Measurements from ENCODE around the gene TAF7L. TPM values are rescaled to one million over a fixed set of nuclear protein-coding genes. Genes with fewer than 3 reads are reported as not detected.
A peak's percentile ranks its signal among the peaks of the same experiment; 100 is the strongest.

The TAF7L gene
- total and polyA plus RNA-seq, 2 experiments from 2014 or later: 0.27 TPM; not detected in 1

- Histone ChIP-seq H3K4me3 (no peak overlapping the region), H3K9me3 (ENCODE audit: low read depth) (no peaks in the 10 kb centered on the region), H3K27ac (no peak overlapping the region), H3K36me3 (no peaks in the 10 kb centered on the region), H3K4me1 (ENCODE audit: low read depth) (no peaks in the 10 kb centered on the region), H3K27me3 (no peaks in the 10 kb centered on the region)
- DNase-seq (ENCODE audit: low read depth in 1 of 2, low spot score in 1 of 2): no peak
- TF ChIP-seq CTCF (IDR thresholded peaks at IDR 0.05; ENCODE audit: low read depth, low read length): no peak
Observed at GRCh38 chrX:101232316-101232715, 58.8 kb downstream of the TAF7L start.

- Histone ChIP-seq H3K27me3 (no peaks in the 10 kb centered on the region), H3K4me3 (no peak overlapping the region), H3K36me3 (no peaks in the 10 kb centered on the region), H3K9me3 (ENCODE audit: low read depth) (no peaks in the 10 kb centered on the region), H3K27ac (no peak overlapping the region), H3K4me1 (ENCODE audit: low read depth) (no peaks in the 10 kb centered on the region)
- TF ChIP-seq CTCF (IDR thresholded peaks at IDR 0.05; ENCODE audit: low read depth, low read length): no peak
- no peak for DNase-seq (ENCODE audit: low read depth in 1 of 2, low spot score in 1 of 2)
Observed at GRCh38 chrX:101231080-101231479, 60.1 kb downstream of the TAF7L start.

GRCh38 chrX:101230636-101231035 lies 60.5 kb downstream of the TAF7L start:
- no peak for DNase-seq (ENCODE audit: low read depth in 1 of 2, low spot score in 1 of 2)
- Histone ChIP-seq H3K4me3 (no peak overlapping the region), H3K4me1 (ENCODE audit: low read depth) (no peaks in the 10 kb centered on the region), H3K36me3 (no peaks in the 10 kb centered on the region), H3K9me3 (ENCODE audit: low read depth) (no peaks in the 10 kb centered on the region), H3K27me3 (no peaks in the 10 kb centered on the region), H3K27ac (no peak overlapping the region)
- no peak for TF ChIP-seq CTCF (IDR thresholded peaks at IDR 0.05; ENCODE audit: low read depth, low read length)

GRCh38 chrX:101229170-101229569 lies 62.0 kb downstream of the TAF7L start:
- H3K27me3 ChIP-seq: no peaks in the 10 kb centered on the region
- no peak overlapping the region for H3K4me3 ChIP-seq
- no peaks in the 10 kb centered on the region for H3K4me1 ChIP-seq (ENCODE audit: low read depth)
- no peak overlapping the region for H3K27ac ChIP-seq
- peak in 1 of 2 donors; percentile 56 for DNase-seq (ENCODE audit: low read depth in 1 of 2, low spot score in 1 of 2)
- no peaks in the 10 kb centered on the region for H3K36me3 ChIP-seq
- H3K9me3 ChIP-seq (ENCODE audit: low read depth): no peaks in the 10 kb centered on the region
- no peak for TF ChIP-seq CTCF (IDR thresholded peaks at IDR 0.05; ENCODE audit: low read depth, low read length)

- H3K27ac ChIP-seq: no peak overlapping the region
Observed at GRCh38 chrX:101223226-101223625, 67.9 kb downstream of the TAF7L start.

More at GRCh38 chrX:101223226-101223625, 67.9 kb downstream of the TAF7L start:
- H3K27me3 ChIP-seq: no peaks in the 10 kb centered on the region
- no peaks in the 10 kb centered on the region for H3K36me3 ChIP-seq
- no peak for TF ChIP-seq CTCF (IDR thresholded peaks at IDR 0.05; ENCODE audit: low read depth, low read length)
- H3K4me3 ChIP-seq: no peak overlapping the region
- no peaks in the 10 kb centered on the region for H3K9me3 ChIP-seq (ENCODE audit: low read depth)
- no peak for DNase-seq (ENCODE audit: low read depth in 1 of 2, low spot score in 1 of 2)
- H3K4me1 ChIP-seq (ENCODE audit: low read depth): no peaks in the 10 kb centered on the region

Data from cardiac muscle cell (in vitro differentiated cells and primary cell).